NOMO-1 treated with DMSO at 0.1 percent for 48 hours (cell line): Measurements from ENCODE around the gene ADORA2B.
"Not testable (repeated sequence)": the region's sequence is repeated elsewhere in the genome, so short reads cannot be mapped to it uniquely, and the experiment has no call there.

Source experiments
- DNase-seq: peaks from one replicate; lab custom pipeline; 2025; ENCODE audit not compliant: unreplicated experiment; lab: John Stamatoyannopoulos, UW

ADORA2B gene

GRCh38 chr17:15921640-15922039 lies 23.3 kb upstream of the ADORA2B start:
- no peak for DNase-seq

DNA sequence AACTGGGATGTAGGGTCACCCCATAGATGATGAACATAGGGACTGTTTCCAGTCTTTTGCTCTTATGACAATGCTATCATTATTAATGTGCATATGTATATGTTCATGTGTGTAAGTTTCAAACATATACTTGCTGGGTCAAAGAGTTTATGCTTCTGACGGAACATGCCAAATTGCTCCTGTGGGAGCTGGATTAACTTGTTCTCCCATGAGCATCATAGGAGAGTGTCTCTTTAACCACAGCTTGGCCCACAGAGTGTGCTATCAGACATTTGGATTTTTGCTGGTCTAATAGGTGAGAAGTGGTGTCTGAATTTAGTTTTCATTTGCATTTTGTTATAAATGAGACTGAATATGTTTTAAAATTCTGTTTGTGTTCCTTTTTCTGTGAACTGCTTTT lies 22.3 kb upstream of the ADORA2B start:
- DNase-seq = no peak

GRCh38 chr17:15926039-15926740 lies 18.7 kb upstream of the ADORA2B start:
- no peak for DNase-seq

DNA sequence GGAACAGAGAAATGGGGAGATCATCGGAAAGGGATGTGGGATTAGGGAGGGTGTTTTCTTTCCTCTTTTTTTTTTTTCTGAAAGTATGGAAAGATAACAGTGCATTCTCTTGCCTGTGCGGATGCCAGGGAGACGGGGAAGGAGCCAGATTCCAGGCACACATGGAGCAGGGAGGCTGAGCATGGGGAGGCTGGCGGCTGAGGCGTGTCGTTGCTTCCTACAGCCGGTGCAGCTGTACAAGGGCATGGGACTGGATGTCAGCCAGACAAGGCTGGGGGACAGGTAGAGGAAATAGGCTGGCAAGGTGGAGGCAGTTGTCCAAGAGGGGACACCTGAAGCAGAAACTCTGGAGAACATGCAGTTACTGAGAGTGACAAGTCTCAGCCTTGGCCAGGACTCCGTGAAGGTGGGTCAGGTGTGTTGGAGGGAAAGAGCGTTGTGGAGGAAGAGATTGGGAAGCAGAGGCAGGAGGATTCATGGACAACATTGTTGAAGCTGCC lies 16.6 kb upstream of the ADORA2B start:
- DNase-seq = no peak

GRCh38 chr17:15929941-15930340 lies 15.0 kb upstream of the ADORA2B start:
- DNase-seq = no peak

- no peak for DNase-seq
Observed at GRCh38 chr17:15930426-15930825, 14.5 kb upstream of the ADORA2B start.

DNA sequence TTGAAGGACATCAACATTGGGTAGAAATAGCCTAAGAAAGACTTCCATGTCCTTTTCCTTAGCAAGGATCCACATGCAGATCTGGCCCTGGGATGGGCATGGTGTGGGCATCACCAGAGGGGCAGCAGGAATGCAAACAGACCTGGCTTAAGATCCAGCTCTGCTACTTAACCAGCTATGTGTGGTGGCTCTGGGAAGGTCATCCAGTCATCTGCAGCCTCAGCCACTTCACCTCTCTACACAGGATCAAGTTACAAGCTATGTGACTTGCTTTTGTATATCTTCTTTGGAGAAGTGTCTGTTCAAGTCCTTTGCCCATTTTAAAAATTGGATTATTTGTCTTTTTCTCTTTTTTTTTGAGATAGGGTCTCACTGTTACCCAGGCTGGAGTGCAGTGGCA lies 13.5 kb upstream of the ADORA2B start:
- no peak for DNase-seq

DNA sequence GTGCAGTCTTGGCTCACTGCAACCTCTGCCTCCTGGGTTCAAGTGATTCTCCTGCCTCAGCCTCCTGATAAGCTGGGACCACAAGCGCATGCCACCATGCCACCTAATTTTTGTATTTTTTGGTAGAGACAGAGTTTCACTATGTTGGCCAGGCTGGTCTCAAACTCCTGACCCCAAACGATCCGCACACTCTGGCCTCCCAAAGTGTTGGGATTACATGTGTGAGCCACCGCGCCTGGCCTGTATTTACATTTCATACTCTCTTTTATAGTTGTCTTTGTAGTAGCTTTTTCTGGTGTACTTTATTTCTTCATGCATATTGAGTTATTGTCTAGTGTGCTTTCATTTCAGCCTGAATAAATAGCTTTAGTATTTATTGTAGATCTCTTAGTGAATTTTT lies 10.1 kb upstream of the ADORA2B start:
- DNase-seq = no peak

GRCh38 chr17:15935891-15936290 lies 9.0 kb upstream of the ADORA2B start:
- DNase-seq = no peak

DNA sequence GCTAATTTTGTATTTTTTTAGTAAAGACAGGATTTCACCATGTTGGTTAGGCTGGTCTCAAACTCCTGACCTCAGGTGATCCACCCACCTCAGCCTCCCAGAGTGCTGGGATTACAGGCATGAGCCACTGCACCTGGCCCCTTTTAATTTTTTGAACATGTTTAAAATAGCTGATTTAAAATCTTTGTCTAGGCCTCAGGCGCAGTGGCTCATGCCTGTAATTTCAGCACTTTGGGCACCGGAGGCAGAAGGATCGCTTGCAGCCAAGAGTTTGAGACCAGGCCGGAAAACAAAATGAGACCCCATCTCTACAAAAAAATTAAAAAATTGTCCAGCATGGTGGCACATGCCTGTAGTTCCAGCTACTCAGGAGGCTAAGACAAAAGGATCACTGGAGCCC lies 8.4 kb upstream of the ADORA2B start:
- not testable (repeated sequence) for DNase-seq

GRCh38 chr17:15941781-15942180 lies 3.1 kb upstream of the ADORA2B start:
- DNase-seq = no peak

DNA sequence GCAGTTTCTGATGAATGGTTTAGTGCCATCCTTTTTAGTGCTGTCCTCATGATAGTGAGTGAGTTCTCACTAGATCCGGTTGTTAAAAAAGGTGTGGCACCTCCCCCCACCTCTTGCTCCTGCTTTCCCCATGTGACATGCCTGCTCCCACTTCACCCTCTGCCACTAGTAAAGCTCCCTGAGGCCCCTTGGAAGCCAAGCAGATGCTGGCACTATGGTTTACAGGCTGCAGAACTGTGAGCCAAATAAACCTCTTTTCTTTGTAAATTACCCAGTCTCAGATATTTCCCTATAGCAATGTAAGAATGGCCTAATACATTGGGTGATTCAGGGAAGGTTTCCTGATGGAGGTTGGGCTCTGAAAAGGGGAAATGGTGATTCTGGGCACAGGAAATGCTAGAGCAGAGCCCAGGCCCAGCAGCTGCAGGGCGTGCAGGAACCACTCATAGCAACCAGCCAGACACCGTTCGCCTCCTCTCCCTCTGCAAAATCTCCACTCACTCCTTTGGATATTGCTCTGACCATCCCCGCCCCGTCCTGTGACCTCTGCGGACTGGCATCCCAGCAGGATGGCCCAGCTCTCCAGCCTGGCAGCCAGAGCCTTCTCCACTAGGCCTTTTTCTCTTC lies 2.6 kb upstream of the ADORA2B start:
- peak; percentile 91 for DNase-seq

GRCh38 chr17:15943971-15944758 lies 765 bp upstream of the ADORA2B start:
- DNase-seq = no peak

DNA sequence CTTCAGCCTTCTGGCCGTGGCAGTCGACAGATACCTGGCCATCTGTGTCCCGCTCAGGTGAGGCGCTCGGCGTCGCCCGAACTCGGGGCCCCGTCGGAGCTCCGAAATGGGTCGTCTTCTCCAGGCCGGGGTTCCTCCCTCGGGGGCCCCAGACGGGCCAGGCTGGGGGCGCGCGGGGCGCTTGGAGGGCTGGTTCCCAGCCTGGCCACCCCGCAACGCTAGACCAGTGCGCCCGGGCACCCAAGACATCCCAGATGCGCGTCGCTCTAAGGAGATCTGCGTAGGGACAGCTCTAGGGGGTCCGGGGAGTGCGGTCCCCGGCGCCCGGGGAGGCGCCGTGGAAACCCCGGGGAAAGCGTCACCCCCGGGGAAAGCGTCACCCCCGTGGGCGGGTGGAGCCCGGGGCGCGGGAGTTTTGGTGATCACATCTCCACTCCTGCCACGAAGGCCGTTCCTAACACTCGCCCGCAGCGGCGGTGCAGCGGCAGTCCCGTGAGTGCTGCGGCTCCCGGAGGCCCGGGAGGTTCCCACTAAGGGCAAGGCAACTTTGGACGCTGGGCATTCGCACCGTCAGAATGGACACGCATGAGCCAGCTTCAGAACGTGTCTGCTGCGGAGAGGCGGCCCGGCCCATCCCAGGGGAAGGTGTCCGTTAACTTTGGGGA lies 729 bp downstream of the ADORA2B start:
- DNase-seq = no peak

- DNase-seq = no peak
Observed at GRCh38 chr17:15946611-15947120, 1.7 kb downstream of the ADORA2B start.

- no peak for DNase-seq
Observed at GRCh38 chr17:15947271-15947670, 2.3 kb downstream of the ADORA2B start.

DNA sequence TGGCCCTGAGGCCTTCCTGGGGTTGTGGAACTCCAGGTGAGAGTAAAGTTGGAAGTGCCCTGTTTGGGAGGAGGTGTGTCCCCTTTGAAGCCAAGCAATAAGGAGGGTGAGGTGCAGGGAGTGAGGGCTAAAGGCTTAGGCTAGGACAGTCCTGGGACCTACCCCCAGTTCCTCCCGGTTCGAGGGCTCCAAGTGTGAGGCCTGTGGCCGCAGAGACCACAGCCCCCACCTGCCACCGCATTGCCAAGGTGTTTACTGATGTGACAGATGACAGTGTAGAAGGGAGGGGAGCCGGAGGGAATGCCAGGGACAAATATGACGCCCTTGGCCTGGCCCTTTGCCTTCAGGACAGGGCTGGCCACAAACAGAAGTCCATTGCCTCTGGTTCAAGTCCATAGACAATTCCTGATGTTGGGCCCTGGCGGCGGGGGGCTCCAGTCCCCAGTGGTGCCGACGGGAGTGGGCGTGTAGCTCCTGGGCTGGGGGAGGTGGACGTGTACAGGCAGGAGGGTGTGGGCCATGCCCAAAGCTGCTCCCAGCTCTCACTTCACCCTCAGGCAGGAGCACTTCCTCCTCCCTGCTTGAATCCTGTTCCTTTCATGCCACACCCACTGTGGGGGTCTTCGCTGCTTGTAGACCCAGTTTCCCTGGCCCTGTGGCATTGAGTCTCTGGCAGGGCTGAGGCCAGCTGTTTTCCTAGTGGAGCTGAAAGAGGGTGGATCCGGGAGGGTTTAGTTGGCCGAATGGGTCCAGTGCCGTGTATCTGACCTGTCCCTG lies 3.2 kb downstream of the ADORA2B start:
- no peak for DNase-seq

DNA sequence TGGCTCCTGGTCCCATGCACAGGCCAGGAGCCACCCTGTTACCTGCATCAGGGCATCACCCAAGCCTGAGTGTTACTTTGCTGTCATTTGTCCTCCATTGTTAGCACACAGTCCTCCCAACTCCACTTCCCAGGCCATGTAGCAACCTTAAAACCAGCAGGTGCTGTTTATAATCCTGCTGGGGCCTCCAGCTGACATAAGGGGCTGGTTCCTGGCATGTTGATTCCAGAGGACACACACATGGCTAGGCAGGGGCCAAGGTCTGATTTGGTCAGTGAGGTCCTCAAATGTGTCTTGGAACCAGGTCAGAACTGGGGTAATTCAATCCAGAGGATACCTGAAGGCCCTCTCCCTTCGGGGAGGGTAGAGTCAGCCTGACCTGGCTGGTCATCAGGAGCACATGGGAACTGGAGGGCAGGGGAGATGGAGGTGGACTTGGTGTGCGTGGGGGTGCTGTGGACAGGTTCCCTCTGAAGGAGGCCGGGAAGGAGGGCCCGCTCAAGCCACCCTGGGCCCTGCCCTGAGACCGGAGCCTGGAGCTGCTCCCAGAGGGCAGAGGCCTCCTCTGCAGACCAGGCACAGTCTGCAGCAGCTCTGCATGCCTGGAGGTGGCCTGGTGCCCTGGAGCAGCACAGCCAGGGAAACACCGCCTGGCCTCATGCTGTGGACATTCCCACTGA lies 6.6 kb downstream of the ADORA2B start:
- no peak for DNase-seq

DNA sequence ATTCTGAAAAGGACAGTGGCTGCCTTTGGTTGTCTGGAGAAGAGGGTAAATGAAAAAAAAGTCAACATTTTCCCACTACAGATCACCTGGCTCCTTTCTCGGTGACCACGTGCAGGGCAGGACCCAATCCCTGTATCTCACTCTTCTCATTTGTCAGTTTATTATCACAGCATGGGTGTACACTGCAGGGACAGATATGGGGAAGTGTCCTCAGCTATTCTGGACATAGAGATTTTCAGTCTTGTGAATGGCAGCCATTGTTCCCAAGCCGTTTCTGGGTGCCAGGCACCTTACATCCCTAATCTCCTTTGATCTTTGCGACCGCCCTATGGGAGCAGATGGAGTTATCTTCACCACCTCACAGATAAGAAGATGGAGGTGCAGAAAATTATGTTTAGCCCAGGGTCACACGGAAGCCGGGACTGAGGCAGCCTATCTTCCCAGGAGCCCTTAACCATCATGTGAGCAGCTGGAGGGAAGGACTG lies 7.2 kb downstream of the ADORA2B start:
- no peak for DNase-seq
